Activated T-cell treated with anti-CD3 and anti-CD28 coated beads for 4 hours (primary cell): ENCODE data around the gene MFRP.
A peak's percentile ranks its signal among the peaks of the same experiment; 100 is the strongest.

Experiments used
- DNase-seq: peaks from one replicate; pipeline ENCODE4 v3.0.0-alpha.2; 2020

Gene MFRP

GRCh38 chr11:119316729-119317591 is 29.5 kb downstream of the MFRP start, which contains the start of gene MCAM:
Gene MCAM (minus strand): TSS chr11:119317130. CDS start chr11:119317101, 29 bp downstream.
- DNase-seq, result no peak

GRCh38 chr11:119316016-119316728 is 30.3 kb downstream of the MFRP start:
- no peak for DNase-seq

GRCh38 chr11:119315131-119316015 is 31.1 kb downstream of the MFRP start:
- peak; percentile 48 for DNase-seq

- DNase-seq, result no peak
These were observed 31.8 kb downstream of the MFRP start for GRCh38 chr11:119314726-119315125.

GRCh38 chr11:119310682-119311052 is 35.8 kb downstream of the MFRP start:
- no peak for DNase-seq

GRCh38 chr11:119309953-119310681 is 36.4 kb downstream of the MFRP start:
- DNase-seq, result no peak

GRCh38 chr11:119309411-119309810 is 37.1 kb downstream of the MFRP start:
- no peak for DNase-seq

GRCh38 chr11:119307974-119308373 is 38.5 kb downstream of the MFRP start:
- DNase-seq, result no peak

GRCh38 chr11:119307219-119307618 is 39.3 kb downstream of the MFRP start:
- no peak for DNase-seq

GRCh38 chr11:119306373-119306890 is 40.1 kb downstream of the MFRP start:
- no peak for DNase-seq

- no peak for DNase-seq
These were observed 40.7 kb downstream of the MFRP start for GRCh38 chr11:119305556-119306372.

GRCh38 chr11:119303227-119303718 is 43.2 kb downstream of the MFRP start:
- no peak for DNase-seq

GRCh38 chr11:119300198-119300964 is 46.1 kb downstream of the MFRP start:
- no peak for DNase-seq

GRCh38 chr11:119299416-119299815 is 47.1 kb downstream of the MFRP start:
- DNase-seq, result no peak

GRCh38 chr11:119298726-119299125 is 47.8 kb downstream of the MFRP start:
- DNase-seq, result no peak

GRCh38 chr11:119297938-119298337 is 48.6 kb downstream of the MFRP start:
- DNase-seq, result no peak

GRCh38 chr11:119295178-119295577 is 51.3 kb downstream of the MFRP start:
- no peak for DNase-seq

- DNase-seq, result no peak
These were observed 53.0 kb downstream of the MFRP start for GRCh38 chr11:119293461-119293860.

- no peak for DNase-seq
These were observed 55.5 kb downstream of the MFRP start for GRCh38 chr11:119290894-119291497.
